WTC11 (cell line): Measurements from ENCODE around the gene AGBL5.

Source experiments
- AFF4 ChIP-seq: sonication (generic); formaldehyde crosslinking; IDR thresholded peaks from 2 replicates; pipeline ENCODE4 v1.8.1; 2023; ENCODE audit warnings: mild to moderate bottlenecking, missing genetic modification reagents, borderline replicate concordance
- GABPB1 ChIP-seq: sonication (generic); formaldehyde crosslinking; IDR thresholded peaks from 2 replicates; pipeline ENCODE4 v1.8.1; 2023; ENCODE audit warnings: mild to moderate bottlenecking, missing genetic modification reagents
- JUN ChIP-seq: sonication (generic); formaldehyde crosslinking; IDR thresholded peaks from 2 replicates; pipeline ENCODE4 v1.8.0; 2023; ENCODE audit warnings: mild to moderate bottlenecking, missing genetic modification reagents
- KAT7 ChIP-seq: sonication (generic); formaldehyde crosslinking; IDR thresholded peaks from 2 replicates; pipeline ENCODE4 v1.8.1; 2023; ENCODE audit warnings: missing genetic modification reagents, mild to moderate bottlenecking, borderline replicate concordance

DNA sequence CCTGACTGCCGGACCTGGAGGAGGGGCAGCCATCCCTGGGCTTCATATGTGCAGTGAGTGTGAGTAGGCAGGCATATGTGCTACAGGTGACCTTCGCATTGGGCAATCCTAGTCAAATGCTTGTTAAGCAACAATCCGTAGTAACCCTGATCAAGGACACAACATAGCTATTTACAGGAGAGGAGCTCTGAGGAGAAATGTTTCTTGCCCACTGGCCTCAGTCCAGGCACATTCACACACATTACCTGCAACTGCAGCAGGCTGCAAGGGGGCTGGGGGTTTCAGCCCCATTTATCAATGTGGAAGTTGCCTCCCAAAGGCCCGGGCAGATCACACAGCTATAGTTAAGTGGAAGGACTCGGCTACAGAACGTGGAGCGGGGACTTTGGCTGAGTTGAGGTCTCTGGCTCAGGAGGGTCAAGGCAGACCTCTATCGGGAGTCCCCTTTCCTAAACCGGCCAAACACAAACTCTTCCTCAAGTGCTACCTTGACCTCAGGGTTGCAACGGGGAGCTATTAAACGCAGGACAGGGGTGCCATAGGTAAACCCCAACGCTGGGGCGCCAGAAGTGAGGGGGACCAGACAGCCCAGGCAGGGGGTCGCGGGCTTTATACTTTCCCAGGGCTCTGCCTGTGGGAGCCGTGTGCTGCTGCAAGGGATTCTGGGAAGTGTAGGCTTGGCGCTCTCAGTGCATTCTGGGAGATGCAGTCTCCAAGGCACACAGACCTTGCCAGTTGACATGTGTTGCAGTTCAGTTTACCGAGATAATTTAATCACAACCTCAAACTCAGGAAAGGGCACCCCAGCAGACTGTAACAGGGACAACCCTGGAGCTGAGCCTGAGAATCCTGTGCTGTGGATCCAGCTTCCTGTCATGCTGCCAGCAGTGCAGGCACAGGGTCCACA, 44.5 kb downstream of the AGBL5 start:
- TF ChIP-seq AFF4 (CRISPR knock-in tag) = no peak
- no peak for TF ChIP-seq JUN
- TF ChIP-seq GABPB1 = peak; percentile 89
- TF ChIP-seq KAT7 (CRISPR knock-in tag) = no peak
